GM18951 (cell line): ENCODE data around the gene TNFRSF9.
A peak's percentile ranks its signal among the peaks of the same experiment; 100 is the strongest.

Source experiments
- POLR2A ChIP-seq: IDR thresholded peaks from 4 replicates; pipeline ENCODE4 v1.6.1; 2011; ENCODE audit warnings: mild to moderate bottlenecking; ENCODE audit not compliant: insufficient read length, insufficient read depth; ENCODE audit errors: extremely low read depth
- in situ Hi-C: fragments of 300-500 bp; cut with MboI; formaldehyde crosslinking; loops from one replicate; pipeline ENCODE4 v1.12.0; 2022; ENCODE audit warnings: low sequenced_read_pairs, mixed read lengths, inconsistent platforms; ENCODE audit not compliant: unreplicated experiment

Gene TNFRSF9

GRCh38 chr1:7940745-7941436, at the start of gene TNFRSF9:
Gene TNFRSF9 (minus strand): TSS chr1:7940839. CDS start chr1:7939994, 845 bp downstream.
- in situ Hi-C loops, result no loop called here
- TF ChIP-seq POLR2A, result peak; percentile 47

- no peak for TF ChIP-seq POLR2A
- in situ Hi-C loops, result no loop called here
These were observed 49.3 kb upstream of the TNFRSF9 start for GRCh38 chr1:7989762-7990428.

GRCh38 chr1:7988576-7988975, 47.9 kb upstream of the TNFRSF9 start:
- in situ Hi-C loops, result no loop called here

GRCh38 chr1:7987528-7987927, 46.9 kb upstream of the TNFRSF9 start:
- no peak for TF ChIP-seq POLR2A

More at GRCh38 chr1:7988576-7988975, 47.9 kb upstream of the TNFRSF9 start:
- no peak for TF ChIP-seq POLR2A

GRCh38 chr1:7985851-7986612, 45.4 kb upstream of the TNFRSF9 start:
- TF ChIP-seq POLR2A, result no peak
- in situ Hi-C loops, result no loop called here

More at GRCh38 chr1:7987528-7987927, 46.9 kb upstream of the TNFRSF9 start:
- in situ Hi-C loops, result no loop called here

GRCh38 chr1:7984811-7985210, 44.2 kb upstream of the TNFRSF9 start:
- in situ Hi-C loops, result no loop called here
- TF ChIP-seq POLR2A, result no peak

GRCh38 chr1:7983086-7983778, 42.6 kb upstream of the TNFRSF9 start:
- in situ Hi-C loops, result no loop called here
- no peak for TF ChIP-seq POLR2A

GRCh38 chr1:7980984-7981383, 40.3 kb upstream of the TNFRSF9 start:
- in situ Hi-C loops, result no loop called here
- no peak for TF ChIP-seq POLR2A

GRCh38 chr1:7975212-7975865, 34.7 kb upstream of the TNFRSF9 start:
- TF ChIP-seq POLR2A, result no peak
- in situ Hi-C loops, result no loop called here

- no peak for TF ChIP-seq POLR2A
- in situ Hi-C loops, result no loop called here
These were observed 32.4 kb upstream of the TNFRSF9 start for GRCh38 chr1:7973086-7973485.

- in situ Hi-C loops, result no loop called here
- no peak for TF ChIP-seq POLR2A
These were observed 31.6 kb upstream of the TNFRSF9 start for GRCh38 chr1:7972285-7972684.

GRCh38 chr1:7971024-7971423, 30.4 kb upstream of the TNFRSF9 start:
- in situ Hi-C loops, result no loop called here

More at GRCh38 chr1:7971024-7971423, 30.4 kb upstream of the TNFRSF9 start:
- TF ChIP-seq POLR2A, result no peak
